ENCODE data around the gene ADGRG1.

DNA sequence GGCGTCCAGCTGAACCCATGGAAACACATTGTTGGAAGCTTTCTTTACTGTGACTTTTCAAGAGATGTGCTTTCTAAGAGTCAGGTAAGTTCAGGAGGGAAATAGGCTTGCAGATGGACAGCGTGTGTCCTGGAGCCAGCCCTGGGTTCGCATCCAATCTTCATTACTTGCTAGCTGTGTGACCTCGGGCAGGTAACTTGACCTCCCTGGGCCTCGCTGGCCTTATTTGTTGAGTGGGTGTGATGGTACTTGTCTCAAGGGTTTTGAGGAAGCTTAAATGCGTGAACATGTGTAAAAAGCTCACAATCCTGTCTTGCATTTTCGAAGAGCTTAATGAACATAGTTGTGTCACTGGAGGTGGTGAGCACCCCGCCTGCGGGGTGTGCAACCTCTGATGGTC lies 11.8 kb downstream of the ADGRG1 start:
- TF ChIP-seq, protein P1, sequence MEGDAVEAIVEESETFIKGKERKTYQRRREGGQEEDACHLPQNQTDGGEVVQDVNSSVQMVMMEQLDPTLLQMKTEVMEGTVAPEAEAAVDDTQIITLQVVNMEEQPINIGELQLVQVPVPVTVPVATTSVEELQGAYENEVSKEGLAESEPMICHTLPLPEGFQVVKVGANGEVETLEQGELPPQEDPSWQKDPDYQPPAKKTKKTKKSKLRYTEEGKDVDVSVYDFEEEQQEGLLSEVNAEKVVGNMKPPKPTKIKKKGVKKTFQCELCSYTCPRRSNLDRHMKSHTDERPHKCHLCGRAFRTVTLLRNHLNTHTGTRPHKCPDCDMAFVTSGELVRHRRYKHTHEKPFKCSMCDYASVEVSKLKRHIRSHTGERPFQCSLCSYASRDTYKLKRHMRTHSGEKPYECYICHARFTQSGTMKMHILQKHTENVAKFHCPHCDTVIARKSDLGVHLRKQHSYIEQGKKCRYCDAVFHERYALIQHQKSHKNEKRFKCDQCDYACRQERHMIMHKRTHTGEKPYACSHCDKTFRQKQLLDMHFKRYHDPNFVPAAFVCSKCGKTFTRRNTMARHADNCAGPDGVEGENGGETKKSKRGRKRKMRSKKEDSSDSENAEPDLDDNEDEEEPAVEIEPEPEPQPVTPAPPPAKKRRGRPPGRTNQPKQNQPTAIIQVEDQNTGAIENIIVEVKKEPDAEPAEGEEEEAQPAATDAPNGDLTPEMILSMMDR (IDR thresholded peaks at IDR 0.05) = no peak
- TF ChIP-seq POLR2A (IDR thresholded peaks at IDR 0.05) = no peak
